ENCODE measurements around the gene SLC18A2.

GRCh38 chr10:117294039-117294645 lies 53.2 kb downstream of the SLC18A2 start:
- TF ChIP-seq CTCF (IDR thresholded peaks at IDR 0.05; ENCODE audit: low read length) (no peak), EZH2 (optimal IDR thresholded peaks at IDR 0.05; ENCODE audit: low read depth, low read length) (no peak)

Data from MM.1S (cell line).